ENCODE results near the gene PLD1.

Gene PLD1

DNA sequence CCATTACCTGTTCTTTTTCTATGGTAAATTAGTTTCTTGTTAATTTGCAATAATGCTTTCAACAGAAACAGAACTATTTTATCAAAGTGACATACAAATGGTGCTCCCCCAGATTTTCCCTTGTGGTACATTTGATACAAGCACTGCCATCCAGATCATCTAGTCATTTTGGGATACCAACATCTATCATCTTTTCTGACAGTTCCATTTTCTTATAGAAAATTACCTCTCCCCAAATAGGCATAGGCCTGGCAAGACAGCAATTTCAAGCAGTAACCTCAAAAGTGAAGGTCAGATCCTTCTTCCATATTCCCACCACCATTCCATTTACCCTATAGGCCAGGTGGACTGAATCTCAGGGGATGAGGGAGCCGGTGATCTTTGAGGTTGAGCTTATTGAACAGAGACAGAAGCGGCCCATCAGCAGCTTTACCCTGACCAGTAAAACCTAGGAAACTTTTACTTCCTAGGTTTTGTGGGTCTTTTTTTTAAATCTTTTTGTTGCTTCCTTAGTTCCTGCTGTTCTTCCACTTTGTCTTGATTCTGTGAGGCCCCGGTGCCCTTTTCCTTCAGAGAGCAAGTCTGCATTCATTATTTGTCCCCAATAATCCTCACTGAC lies 3.1 kb upstream of the PLD1 start:
- no peak for DNase-seq

DNA sequence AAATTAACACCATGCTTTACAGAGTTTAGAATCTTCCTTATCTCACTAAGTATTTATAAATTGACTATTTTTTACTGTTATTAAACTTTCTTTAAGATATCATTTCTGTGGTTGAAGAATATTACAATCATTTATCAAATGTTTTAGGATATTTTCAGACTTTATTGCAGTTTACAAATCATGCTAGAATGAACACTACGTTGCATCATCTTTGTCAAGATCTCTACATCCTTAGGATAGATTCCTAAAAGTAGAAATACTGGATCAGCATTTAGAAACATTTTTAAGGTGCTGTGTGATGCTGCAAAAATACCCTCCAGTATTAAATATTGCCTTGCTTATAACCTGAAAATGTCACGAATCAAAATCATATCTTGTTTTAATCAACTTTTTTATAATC lies 2.5 kb upstream of the PLD1 start:
- no peak for DNase-seq

DNA sequence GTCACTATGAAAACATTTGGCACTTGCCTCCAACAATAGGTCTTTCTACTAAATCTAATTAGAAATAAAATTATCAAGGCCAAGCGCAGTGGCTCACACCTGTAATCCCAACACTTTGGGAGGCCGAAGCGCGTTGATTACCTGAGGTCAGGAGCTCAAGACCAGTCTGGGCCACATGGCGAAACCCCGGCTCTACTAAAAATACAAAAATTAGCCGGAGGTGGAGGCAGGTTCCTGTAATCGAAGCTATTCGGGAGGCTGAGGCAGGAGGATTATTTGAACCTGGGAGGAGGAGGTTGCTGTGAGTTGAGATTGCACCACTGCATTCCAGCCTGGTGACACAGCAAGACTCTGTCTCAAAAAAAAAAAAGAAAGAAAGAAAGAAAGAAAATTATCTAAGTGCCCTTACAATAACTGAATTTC lies 1.6 kb upstream of the PLD1 start:
- no peak for DNase-seq

DNA sequence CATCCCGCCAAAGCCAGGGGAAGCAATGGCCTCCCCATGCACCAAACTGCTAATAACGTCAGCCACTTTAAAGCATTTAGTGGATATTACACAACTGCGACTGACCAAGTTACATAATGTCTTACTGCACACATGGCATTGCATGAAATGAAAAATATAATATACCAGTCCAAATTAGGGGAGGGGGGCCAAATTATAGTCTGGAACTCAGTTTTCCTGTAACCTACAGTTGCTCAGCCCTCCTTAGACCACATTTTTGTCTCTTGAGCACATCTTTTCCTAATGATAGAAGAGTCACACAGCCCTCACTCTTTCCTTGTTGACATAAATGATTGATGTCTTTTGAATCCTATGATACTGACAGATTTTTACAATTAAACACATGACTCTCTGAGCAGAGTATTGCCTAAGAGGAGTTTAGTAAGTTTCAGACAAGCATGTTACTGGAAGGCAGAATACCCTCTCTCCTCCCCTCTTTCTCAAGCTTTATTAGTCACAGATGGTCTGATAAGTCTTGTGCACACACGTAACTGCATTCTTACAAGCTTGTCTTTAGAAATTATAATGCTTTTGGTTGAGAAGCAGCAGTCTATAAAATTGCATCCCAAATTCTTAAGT lies 1.1 kb upstream of the PLD1 start:
- no peak for DNase-seq

DNA sequence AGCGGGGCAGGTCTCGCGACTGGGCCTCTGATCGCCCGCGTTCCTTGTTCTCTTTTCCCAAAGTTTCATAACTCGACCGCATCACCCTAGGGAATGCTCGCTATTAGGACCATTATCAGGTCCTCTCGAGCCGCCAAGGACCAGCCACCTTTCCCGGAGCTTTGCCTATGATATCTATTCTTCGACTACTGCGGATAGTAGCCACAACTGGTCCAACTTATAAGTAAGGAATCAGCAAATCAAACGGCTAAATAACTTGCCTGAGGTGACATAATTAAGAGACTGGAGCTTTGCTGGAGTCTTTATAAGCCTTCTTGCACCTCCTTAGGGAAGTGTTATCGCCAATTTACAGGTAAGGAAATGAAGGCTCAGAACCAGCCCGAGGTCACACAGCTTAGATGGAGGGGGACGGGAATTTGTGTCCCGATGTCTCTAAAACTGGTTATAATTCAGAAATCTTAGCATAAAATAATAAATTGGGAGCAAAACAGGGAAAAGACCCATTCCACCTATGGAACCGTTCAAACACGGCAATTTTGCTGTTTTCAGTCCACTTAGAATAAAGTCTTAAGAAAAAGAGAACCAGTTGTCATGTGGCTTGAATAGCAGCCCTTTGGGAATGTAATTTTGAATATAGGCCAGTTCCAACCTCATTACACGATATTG lies 479 bp upstream of the PLD1 start:
- no peak for DNase-seq

DNA sequence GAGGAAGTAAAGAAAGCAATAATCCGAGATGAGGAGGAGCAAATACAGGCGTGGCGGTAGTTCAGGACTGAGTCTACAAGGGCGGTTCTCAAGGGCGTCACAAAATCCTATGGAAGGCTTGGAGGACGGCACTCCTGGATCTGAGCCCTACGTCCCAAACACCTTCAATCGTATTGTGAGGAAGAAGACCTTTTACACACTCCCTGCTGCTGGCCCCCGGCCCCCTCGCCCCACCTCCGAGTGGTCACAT lies 747 bp downstream of the PLD1 start:
- DNase-seq = no peak

DNA sequence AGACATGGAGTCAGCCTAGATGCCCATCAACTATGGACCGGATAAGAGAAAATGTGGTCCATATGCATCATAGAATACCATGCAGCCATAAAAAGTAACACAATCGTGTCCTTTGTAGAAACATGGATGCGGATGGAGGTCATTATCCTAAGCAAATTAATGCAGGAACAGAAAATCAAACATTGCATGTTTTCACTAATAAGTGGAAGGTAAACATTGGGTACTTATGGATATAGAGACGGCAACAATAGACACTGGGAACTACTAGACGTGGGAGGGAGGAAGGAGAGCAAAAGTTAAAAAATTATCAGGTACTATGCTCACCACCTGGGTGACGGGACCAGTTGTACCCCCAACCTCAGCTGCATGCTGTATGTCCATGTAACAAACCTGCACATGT lies 2.5 kb downstream of the PLD1 start:
- DNase-seq = no peak

DNA sequence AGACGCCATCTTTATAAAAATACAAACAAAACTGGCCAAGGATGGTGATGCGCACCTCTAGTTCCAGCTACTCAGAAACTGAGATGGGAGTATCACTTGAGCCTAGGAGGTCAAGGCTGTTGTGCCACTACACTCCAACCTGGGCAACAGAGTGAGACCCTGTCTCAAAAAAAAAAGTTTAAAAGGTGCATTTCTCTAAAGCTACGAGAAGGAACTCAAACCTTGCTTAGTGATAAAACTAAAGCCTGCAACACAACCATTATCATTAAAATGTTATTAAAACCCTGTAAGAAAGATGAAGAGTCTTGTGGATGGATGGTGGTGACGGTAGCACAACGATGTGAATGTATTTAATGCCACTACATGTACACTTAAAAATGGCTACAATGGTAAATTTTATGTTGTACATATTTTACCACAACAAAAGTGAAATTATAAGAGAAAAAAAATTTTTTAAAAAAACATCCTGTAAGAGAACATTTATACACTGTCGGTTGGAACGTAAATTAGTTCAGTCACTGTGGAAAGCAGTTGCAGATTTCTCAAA lies 3.1 kb downstream of the PLD1 start:
- no peak for DNase-seq

DNA sequence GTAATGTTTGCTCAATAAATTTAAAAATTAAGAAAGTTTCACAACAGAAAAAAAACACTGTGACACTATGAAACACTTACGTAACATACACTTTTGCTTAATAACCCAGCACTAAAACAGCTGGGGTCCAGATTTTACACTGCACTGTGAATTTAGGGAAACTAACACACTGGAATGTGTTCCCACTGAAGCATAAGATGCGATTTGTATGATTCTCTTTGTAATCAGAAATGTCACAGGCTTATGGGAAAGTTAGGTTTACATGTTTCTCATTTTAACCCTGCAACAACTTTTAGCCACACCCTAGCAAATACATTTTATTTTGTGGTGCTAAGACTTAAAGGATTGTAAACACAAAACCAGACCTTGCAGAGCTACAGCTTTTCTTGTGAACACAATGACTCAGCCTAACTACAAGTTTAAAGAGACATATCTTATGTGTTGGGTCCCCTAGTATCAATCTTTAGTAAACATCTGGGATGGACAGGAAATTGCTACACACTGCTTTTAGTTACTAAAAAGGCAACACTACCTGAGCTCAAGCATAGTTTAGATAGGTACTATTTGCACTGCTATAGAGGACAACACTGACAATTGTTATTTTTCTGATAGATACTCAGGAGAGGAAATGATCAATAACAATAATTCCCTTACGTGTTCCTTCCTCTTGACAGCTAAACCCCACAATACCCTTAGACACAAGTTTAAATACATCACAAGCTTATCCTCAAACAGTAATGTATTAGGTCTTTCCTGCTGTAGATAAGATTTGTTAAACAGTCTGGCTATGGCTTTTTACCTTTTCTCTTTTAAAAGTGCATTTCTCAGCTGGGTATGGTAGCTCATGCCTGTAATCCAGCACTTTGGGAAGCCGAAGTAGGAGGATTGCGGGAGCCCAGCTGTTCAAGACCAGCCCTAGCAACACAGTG lies 3.8 kb downstream of the PLD1 start:
- DNase-seq = no peak

DNA sequence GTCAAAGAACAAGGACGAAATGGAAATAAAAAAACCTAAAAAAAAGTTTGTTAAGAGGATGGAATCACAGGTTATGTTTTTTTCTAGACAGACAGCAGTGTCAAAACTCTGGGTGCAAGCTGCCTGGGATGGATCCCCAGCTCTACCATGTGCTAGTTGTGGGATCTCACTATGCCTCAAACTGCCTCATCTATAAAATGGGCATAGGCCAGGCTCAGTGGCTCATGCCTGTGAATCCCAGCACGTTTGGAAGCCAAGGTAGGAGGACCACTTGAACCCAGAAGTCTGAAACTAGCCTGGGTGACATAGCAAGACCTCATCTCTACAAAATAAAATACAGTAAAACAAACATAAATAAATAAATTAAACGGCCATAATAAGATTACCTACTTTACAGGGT lies 4.6 kb downstream of the PLD1 start:
- DNase-seq = no peak

DNA sequence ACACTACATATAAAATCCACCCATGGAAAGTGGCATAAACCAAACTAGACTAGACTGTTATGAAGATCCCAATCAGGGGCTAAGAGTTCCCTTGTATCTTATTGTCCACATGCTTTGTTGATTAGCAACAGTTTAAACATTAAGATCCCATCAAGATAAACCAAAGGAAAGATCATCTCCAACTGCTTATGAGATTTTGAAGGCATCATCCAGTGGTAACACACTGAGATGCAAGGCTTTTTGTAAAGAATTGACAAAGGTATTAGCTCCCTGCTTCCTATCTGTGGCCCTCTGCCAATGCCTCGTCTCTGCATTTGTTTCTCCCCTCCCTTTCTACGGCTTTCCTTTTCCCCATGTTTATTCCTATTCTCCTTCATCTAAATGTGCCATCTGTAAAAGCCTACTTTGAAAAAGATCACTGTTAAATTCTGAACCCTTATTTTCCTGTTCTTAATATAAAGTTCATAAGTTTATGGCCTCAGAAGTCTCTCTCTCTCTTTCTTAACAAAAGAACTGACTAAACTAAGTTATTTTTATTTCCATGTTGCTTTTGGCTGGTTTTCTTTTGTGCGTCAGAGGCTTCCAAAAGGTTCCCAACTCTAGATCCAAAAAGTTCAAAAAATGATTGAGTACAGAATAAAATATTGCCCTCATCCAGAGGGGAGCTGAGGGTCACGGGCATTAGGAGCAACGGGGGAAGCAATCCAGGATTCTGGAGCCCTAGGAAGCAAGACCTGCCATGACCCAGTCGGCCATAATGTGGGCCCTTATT lies 5.5 kb downstream of the PLD1 start:
- DNase-seq = no peak

DNA sequence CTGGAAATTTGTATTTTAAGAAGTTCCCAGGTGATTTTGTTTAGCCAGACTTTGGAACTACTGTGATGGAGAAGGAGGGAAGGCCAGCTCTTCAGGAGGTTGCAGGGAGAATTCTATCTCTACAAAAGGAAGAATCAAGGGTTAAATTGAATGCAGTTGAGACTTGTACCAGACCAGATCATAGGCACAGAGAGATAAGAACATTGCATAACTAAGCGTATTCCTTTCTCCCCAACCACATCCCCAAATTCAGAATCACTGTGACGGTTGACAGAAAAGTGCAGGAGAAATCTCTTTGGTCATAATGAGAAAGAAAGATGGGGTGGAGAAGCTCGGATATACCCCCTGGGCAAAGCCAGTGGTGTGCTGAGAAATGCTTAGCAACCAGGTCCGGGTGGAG lies 7.2 kb downstream of the PLD1 start:
- no peak for DNase-seq

DNA sequence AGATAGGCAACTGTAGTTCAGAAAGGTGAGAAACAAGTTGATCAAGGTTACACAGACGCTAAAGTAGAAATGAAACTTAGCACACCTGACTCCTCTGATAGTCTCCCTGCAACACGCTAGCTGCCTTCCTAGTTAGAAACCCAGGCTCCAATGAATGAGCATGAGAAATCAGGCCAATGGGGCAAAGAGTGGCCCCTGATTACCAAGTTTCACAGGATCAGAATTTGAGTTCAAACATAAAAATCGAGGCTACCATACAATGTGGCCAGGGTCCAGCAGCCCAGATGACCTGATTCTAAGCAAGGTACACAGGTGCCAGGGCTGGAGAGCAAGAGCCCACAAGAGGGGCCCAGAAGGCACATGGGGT lies 7.7 kb downstream of the PLD1 start:
- no peak for DNase-seq

DNA sequence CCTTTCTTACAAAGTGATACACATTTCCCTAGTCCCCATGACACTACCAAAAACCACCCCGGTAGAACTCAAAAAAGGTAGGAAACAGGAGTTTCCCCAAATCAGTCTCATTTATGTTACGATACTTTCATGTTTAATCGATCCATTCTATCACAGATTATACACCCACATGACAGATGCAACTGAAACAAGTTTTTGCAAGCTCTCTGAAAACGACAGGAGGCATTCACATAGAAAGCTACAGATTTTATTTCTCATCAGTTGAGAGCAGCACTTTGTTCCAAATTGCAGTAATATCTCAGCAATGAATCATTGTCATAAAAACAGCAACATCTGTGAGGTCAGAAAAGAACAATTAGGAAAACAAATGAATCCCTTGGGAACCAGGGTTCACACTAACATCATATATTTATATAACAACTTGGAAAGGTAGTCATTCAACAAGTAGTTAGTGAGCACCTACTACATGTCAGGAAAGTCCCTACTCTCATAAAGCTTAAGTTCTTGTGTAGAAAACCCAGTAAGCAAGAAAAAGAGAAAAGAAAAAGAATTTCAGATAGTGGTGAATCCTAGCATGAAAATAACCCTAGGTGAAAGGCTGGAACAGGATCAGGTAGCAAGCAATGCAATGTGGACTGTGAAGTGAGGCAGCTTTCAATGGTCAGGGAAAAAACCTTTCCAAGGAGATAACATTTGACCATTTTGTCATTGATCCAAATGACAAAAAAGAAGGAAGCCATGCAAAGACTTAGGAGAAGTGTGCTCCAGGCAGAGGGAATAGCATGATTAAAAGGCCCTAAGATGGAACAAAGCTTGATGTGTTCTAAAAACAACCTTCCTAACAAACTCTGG lies 8.3 kb downstream of the PLD1 start:
- no peak for DNase-seq

DNA sequence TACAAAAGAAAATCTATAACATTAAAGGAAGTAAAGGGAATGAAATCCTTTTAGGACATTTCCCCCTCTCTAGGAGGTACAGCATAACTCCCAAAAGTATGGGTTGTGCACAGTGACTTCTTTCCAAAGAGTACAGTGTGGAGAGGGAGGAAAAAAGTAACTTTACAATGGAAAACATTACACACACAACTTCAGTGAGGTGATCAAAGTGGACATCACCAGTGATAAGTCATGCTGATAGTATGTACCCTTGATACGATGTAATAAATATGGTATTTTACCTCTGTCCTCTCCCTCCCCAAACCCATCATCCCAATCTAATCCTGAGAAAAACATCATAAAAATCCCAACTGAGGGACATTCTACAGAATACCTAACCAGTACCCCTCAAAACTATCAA lies 10.8 kb downstream of the PLD1 start:
- DNase-seq = no peak

DNA sequence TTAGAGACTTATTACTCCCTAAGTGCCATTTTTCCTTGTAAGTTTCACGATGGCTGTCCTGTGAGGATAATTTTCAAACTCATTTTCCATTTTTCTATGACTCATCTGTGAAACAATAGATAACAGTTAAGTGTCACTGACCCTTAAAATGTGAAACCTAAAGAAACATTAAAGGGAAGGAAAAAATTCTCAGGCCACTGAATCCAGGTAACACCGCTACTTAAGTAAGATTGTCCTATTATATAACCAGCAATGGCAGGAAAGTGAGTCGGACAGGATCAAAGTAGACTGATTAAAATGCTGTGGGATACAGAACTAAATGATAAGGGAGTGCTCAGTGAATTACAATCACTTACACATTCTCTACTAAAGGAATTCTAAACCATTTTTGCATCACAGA lies 12.4 kb downstream of the PLD1 start:
- DNase-seq = no peak

DNA sequence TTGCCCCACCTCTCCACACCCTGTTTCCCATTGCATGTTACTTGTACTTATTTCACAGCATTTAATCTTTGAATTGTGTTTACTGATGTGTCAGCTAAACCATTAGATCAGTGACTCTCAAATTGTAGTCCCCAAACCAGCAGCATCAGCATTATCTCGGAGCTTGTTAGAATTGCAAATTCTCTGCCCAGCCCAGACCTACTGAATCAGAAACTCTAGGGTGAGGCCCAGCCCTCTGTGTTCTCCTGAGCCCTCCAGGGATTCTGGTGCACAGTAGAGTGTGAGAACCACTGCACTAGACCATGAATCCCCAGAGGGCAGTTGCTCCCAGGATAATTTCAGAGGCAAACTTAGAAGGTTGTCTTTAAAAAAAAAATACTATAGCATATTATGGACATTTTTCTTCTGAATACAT lies 13.0 kb downstream of the PLD1 start:
- no peak for DNase-seq

DNA sequence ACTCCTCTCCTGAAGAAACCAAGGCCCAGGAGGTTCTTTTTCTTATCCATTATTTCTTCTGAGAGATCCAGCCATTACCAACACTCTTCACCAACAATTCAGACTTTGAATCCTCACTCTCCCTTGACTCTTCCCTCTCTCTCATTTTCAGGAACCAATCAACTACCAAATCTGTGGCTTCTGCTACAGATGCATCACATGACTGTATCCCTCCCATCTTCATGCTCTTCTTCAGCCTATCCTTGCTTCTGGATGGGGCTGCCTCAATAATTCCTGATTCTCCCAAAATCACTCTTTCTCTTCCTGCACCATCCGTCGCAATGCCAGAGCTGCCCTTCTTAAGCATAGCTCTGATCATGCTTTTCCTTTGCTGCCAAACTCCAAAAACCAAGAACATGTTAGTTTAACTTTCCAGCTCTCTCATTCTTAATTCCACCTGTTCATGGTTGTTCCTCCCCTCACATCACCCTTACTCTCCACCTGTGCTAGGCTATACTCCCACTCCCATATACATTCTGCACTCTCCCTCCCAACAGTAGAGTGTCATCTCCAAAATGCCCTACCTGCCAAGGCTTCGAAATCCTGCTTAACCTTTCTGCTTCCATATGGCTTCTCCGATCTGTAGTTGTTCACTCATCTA lies 13.5 kb downstream of the PLD1 start:
- no peak for DNase-seq

DNA sequence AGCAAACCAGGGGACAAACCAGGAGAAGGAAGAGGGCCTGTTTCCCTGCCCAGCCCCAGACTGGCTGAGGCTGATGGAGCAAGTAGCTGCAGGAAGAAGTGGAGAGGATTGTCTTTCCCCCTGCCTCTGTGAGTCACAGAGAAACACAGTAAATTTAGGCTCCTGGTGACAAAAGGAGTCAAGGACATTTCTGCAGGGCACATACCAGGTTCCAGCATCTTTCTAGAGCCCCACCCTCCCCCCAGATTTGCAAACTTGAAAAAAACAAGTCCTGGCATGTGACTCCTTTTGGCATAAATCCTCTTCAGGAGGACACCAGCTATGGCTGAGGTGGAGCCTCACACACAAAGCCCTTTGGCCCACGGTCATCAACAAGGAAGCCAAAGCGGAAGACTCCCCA lies 17.8 kb downstream of the PLD1 start:
- DNase-seq = no peak

DNA sequence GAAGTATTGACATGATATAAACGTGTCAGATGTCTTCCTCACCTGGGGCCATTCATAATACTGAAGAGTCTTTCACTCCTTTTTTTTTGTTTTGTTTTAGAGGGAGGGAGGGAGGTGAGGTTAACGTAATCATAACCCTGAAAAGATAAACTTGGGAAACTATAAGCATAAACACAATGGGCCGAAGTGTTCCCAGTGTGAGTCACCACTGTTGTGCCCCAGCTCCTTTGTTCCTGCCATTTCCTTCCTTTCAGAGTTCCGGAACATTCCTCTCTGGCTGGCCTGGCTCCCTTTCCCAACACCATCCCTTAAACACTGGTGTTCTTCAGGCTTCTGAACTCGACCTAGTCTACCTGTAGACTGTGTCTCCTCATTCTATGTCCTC lies 18.6 kb downstream of the PLD1 start:
- DNase-seq = no peak

DNA sequence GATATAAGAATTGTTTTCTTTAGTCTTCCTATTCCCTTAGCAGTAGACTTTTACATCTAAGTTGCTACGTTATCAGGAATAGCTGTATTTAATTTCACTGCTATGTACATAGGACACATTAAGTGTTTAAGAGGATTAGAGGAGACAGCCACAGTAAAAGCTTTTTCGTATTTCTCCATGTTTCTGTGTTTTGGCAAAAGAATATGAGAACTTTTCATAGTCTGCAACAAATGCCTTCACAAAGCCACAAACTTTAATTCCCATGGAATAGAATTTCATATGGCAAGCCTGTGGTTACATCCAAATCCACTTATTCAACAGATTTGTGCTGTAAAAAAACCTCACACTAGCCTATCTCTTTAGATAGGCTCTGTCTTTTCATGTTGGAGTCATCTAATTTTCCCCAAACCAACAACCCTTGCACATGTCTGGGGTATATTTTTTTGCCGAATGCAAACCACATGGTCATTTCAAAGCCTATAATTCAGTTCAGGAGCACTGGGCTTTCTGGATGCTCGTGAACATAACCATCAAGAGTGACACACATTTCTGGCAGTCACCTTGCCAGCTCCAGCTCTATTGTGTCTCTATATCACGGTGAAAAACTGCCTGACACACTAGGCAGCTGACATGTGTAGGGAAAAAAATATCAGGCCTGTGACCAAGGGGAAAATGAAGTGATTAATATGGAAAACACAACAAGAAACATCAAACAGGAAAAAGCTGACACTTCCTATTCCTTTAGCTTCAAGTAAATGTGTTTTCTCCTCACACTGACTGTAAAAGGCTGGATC lies 19.2 kb downstream of the PLD1 start:
- no peak for DNase-seq

All from cortex of kidney (tissue), 1 donor.